ENCODE measurements around the gene DLG2.

DLG2 gene

DNA sequence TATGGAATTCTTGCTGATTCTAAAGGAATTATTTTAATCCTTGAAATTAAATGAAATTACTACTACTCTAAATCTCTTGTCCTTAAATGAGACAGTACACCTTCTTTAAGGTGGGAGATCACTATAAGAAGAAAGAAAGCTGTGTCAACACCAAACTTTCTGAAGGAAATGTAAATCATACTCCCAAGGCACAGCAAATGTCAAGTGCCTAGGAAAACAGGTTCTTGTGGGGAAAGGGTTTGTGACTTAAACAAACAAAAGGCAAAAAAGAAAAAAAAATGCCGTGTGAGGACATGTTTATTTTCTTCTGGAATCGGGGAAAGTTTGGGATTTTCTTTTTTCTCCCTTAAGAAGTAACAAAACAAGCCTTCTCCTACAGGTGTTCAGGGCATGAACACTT, 745.1 kb downstream of the DLG2 start:
- H3K4me3 ChIP-seq (ENCODE audit: low read length) = no peak overlapping the region
- DNase-seq (ENCODE audit: low read depth) = no peak
- TF ChIP-seq, protein P1, sequence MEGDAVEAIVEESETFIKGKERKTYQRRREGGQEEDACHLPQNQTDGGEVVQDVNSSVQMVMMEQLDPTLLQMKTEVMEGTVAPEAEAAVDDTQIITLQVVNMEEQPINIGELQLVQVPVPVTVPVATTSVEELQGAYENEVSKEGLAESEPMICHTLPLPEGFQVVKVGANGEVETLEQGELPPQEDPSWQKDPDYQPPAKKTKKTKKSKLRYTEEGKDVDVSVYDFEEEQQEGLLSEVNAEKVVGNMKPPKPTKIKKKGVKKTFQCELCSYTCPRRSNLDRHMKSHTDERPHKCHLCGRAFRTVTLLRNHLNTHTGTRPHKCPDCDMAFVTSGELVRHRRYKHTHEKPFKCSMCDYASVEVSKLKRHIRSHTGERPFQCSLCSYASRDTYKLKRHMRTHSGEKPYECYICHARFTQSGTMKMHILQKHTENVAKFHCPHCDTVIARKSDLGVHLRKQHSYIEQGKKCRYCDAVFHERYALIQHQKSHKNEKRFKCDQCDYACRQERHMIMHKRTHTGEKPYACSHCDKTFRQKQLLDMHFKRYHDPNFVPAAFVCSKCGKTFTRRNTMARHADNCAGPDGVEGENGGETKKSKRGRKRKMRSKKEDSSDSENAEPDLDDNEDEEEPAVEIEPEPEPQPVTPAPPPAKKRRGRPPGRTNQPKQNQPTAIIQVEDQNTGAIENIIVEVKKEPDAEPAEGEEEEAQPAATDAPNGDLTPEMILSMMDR (IDR thresholded peaks at IDR 0.05; ENCODE audit: insufficient read depth, low read depth, low read length, missing control alignments) = no peak

DNA sequence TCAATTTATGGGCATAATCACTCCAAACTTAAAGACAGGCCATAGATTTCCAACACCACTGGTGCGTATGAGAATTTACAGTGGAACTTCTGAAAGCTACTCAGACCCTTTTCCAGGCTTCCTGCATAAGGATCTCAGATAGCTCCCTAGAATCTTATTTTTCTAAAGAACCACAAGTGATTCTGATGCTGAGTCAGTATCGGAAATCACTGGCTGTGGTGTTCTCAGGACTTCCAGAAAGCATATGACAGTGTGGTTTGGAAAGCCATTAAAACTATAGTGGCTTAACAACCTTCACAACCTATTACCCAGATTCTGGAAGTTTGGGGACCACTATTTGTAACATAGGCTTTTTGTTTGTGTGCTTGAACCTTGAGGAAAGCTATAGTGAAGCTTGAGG, 756.0 kb downstream of the DLG2 start:
- no peak overlapping the region for H3K4me3 ChIP-seq (ENCODE audit: low read length)
- no peak for DNase-seq (ENCODE audit: low read depth)
- TF ChIP-seq, protein P1 (IDR thresholded peaks at IDR 0.05; ENCODE audit: insufficient read depth, low read depth, low read length, missing control alignments) = no peak

DNA sequence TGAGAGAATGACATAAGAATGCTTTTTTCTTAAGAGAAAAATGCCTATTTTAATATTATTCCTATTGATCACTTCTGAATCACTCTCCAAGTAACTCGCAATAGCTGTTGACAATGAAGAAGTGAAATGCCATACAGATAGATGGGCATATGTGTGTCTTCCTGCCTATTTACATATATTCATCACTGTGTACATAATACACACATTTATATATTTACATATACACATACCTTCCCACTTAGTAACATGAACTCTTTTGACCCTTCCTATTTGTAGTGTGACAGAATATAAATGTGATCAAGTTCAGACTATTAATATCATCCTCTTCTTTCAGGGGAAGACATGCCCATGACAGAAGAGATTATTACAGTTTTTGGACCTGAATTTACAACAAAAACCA, 756.7 kb downstream of the DLG2 start:
- TF ChIP-seq, protein P1 (IDR thresholded peaks at IDR 0.05; ENCODE audit: insufficient read depth, low read depth, low read length, missing control alignments) = no peak
- peak; percentile 52 for DNase-seq (ENCODE audit: low read depth)
- no peak overlapping the region for H3K4me3 ChIP-seq (ENCODE audit: low read length)

DNA sequence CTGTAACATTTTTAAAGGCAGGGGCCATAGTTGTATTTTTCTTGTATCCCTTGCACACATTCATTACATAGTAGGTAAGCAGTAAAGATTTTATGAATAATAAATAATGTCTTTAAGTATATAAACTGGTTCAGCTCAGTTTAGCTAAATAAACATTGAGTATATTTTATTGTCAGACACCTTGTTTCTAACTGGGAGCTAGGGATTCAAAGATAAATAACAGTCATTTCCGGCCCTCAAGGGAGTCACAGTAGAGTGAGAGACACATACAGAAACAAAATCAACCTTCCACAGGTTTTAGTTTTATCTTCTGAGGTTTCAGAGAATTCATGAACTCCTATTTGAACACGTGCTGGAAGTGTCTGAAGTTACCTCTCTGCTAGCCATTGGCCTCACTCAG, 760.2 kb downstream of the DLG2 start:
- DNase-seq (ENCODE audit: low read depth) = no peak
- TF ChIP-seq, protein P1 (IDR thresholded peaks at IDR 0.05; ENCODE audit: insufficient read depth, low read depth, low read length, missing control alignments) = no peak
- no peak overlapping the region for H3K4me3 ChIP-seq (ENCODE audit: low read length)

DNA sequence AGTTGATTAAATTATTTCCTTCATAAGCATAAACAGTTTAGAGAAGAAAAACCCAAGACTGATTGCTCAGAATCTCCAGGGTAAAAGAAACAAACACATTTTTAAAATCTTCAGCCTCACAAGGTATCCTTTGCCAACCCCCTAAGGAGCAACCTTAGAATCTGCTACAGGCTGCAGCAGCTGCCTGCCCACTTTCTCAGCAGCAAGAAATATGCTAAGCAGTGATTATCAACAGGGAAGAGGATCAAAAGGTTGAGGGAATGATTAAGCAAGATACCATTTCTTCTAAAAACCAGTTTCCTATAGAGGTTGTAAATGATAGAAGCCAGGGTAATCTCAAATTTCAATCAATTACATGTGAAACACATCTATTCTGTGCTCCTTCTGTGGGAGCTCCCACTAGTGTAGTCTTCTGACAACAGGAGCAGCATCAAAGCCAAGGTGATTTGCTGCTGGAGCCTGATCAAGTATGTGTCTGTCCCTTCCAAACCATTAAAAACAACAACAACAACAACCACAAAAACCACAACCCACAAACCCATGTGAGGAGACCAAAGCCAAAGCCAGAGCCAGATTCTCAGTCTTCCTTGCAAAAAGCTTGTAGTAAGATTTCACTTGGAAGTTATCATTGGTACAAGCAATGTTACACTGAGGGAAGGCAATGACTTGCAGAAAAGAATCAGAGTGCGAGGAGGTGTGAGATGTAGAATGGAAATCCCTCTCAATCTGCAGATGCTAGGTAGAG, 761.2 kb downstream of the DLG2 start:
- no peak for DNase-seq (ENCODE audit: low read depth)
- H3K4me3 ChIP-seq (ENCODE audit: low read length) = no peak overlapping the region
- TF ChIP-seq, protein P1 (IDR thresholded peaks at IDR 0.05; ENCODE audit: insufficient read depth, low read depth, low read length, missing control alignments) = no peak

DNA sequence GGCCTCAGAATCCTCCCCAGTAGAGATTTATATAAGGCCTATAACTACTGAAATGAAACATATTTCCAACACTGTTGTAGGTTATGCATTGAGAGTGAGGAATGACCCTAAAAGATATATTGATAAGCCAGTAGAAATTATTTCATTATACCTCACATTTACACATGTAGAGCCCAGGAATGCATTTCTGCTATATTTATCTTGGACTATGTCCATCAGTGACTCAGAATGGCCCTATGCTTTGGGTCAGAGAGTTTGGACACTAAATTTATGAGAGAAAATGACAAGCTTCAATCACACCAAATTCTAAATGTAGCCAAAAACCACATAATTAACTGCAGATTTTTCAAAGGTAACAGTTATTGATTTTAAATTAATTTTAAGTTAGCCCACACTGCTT, 761.9 kb downstream of the DLG2 start:
- TF ChIP-seq, protein P1 (IDR thresholded peaks at IDR 0.05; ENCODE audit: insufficient read depth, low read depth, low read length, missing control alignments) = no peak
- no peak for DNase-seq (ENCODE audit: low read depth)
- H3K4me3 ChIP-seq (ENCODE audit: low read length) = no peak overlapping the region

DNA sequence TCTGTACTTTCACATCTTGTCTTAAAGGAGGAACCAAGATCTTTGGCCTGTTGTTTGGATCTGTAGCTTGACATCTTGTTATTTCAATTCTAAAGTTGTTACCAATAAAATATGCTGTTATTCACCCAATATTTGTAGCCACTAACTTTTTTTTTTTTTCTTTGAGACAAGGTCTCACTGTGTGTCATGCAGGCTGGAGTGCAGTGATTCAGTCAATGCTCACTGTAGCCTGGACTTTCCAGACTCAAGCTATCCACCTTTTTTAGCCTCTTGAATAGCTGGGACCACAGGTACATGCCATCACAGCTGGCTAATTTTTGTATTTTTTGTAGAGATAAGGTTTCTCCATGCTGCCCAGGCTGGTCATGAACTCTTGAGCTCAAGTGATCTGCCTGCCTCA, 769.4 kb downstream of the DLG2 start:
- peak; percentile 66 for DNase-seq (ENCODE audit: low read depth)

More for the DNA sequence above, 769.4 kb downstream of the DLG2 start:
- H3K4me3 ChIP-seq (ENCODE audit: low read length) = no peak overlapping the region
- TF ChIP-seq, protein P1 (IDR thresholded peaks at IDR 0.05; ENCODE audit: insufficient read depth, low read depth, low read length, missing control alignments) = no peak

All from epithelial cell of esophagus (primary cell).